Glomerular visceral epithelial cell (primary cell): ENCODE data around the gene FAM131A.

ENCODE experiments used
- DNase-seq: peaks from one replicate; pipeline ENCODE4 v3.0.0-alpha.2; 2016; ENCODE audit errors: extremely low spot score

Gene FAM131A

GRCh38 chr3:184395320-184395660 lies 57.9 kb downstream of the FAM131A start:
- no peak for DNase-seq
